Measurements from ENCODE around the gene KCNB1.

DNA sequence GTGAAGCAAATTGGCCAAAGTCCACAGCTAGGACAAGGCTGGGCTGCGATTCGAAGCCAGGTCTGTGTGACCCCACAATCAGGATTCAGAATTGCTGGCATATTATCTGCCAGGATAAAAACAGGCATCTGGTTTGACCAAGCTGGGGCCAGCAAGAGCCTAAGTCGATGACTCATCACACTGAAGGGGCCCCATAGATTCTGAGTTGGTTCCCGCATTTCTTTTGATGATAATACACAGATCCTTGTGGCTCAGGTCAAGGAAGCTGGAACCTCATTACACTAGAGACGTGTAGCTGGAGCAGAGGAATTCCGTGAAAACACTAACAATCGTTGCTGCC is 6.5 kb downstream of the KCNB1 start:
- peak; percentile 25 for TF ChIP-seq HNF4G (IDR thresholded peaks at IDR 0.05)
- no peak for TF ChIP-seq YY1 (IDR thresholded peaks at IDR 0.05)
- TF ChIP-seq FOXA1 (IDR thresholded peaks at IDR 0.05) = no peak
- peak in 1 of 2 donors; percentile 66 for TF ChIP-seq JUND (IDR thresholded peaks at IDR 0.05)
